CD4-positive, alpha-beta memory T cell (primary cell): ENCODE data around the gene WDR4. TPM values are rescaled to one million over a fixed set of nuclear protein-coding genes. Genes with fewer than 3 reads are reported as not detected.

Experiments
- CTCF ChIA-PET: fragments of 350-600 bp; sonication (Branson Sonifier 250); formaldehyde crosslinking; loops from one replicate; lab custom pipeline; 2021; ENCODE audit warnings: inconsistent platforms; ENCODE audit not compliant: partially characterized antibody; lab: Charles Lee
- POLR2A ChIA-PET: fragments of 350-600 bp; sonication (Branson Sonifier 250); formaldehyde crosslinking; loops from one replicate; lab custom pipeline; 2021; ENCODE audit not compliant: partially characterized antibody; lab: Charles Lee
- DNase-seq, 5 donors: peaks; one replicate each; pipeline versions ENCODE4 v3.0.0 to v3.0.0-alpha.2; 2020 to 2022; ENCODE audit warnings: mixed read lengths in 1 of 5
- H3K27ac ChIP-seq: one replicate; pipeline ENCODE4 v1.7.0; 2013; ENCODE audit warnings: low read depth, low read length
- H3K27me3 ChIP-seq: 2 replicates; pipeline ENCODE4 v1.7.0; 2013; ENCODE audit warnings: mild to moderate bottlenecking, low read length, moderate library complexity; ENCODE audit not compliant: insufficient read depth
- H3K36me3 ChIP-seq: 2 replicates; pipeline ENCODE4 v1.7.0; 2013; ENCODE audit warnings: mild to moderate bottlenecking, low read length, moderate library complexity; ENCODE audit not compliant: insufficient read depth
- H3K4me1 ChIP-seq: 2 replicates; pipeline ENCODE4 v1.7.0; 2013; ENCODE audit warnings: mild to moderate bottlenecking, low read length, moderate library complexity; ENCODE audit not compliant: insufficient read depth
- H3K4me3 ChIP-seq, 2 donors: one replicate each; pipeline ENCODE4 v1.7.0; 2013; ENCODE audit warnings: low read length in 2 of 2, mild to moderate bottlenecking in 1 of 2
- H3K9me3 ChIP-seq, 2 donors: one replicate each; pipeline ENCODE4 v1.7.0; 2013; ENCODE audit warnings: low read length in 2 of 2, control low read depth in 1 of 2; ENCODE audit not compliant: control insufficient read depth in 1 of 2
- H3K27ac Mint-ChIP-seq, 7 donors: one replicate each; pipeline ENCODE4 v1.8.0; 2020 to 2021; ENCODE audit warnings: mixed read lengths in 7 of 7, mild to moderate bottlenecking in 6 of 7, inconsistent platforms in 3 of 7, moderate library complexity in 3 of 7
- H3K27me3 Mint-ChIP-seq, 2 donors: one replicate each; pipeline ENCODE4 v1.8.0; 2020 to 2021; ENCODE audit warnings: mixed read lengths in 2 of 2
- H3K36me3 Mint-ChIP-seq, 2 donors: one replicate each; pipeline ENCODE4 v1.8.0; 2020 to 2021; ENCODE audit warnings: mixed read lengths in 2 of 2, inconsistent platforms in 1 of 2, mild to moderate bottlenecking in 1 of 2
- H3K4me1 Mint-ChIP-seq, 4 donors: one replicate each; pipeline ENCODE4 v1.8.0; 2020 to 2021; ENCODE audit warnings: mixed read lengths in 4 of 4, mild to moderate bottlenecking in 1 of 4
- H3K4me3 Mint-ChIP-seq, 8 donors: one replicate each; pipeline ENCODE4 v1.8.0; 2020 to 2021; ENCODE audit warnings: mixed read lengths in 8 of 8, mild to moderate bottlenecking in 7 of 8, moderate library complexity in 6 of 8, inconsistent platforms in 3 of 8
- H3K9me3 Mint-ChIP-seq, 8 donors: one replicate each; pipeline ENCODE4 v1.8.0; 2020 to 2021; ENCODE audit warnings: mixed read lengths in 8 of 8, mild to moderate bottlenecking in 5 of 8, inconsistent platforms in 3 of 8, moderate library complexity in 1 of 8
- intact Hi-C: fragments of 100-400 bp; cut with micrococcal nuclease; formaldehyde crosslinking; loops from one replicate; pipeline ENCODE4 v1.15.1; 2023
- polyA plus RNA-seq, 2 donors: library from polyadenylated mRNA; unstranded; fragments of 300-500 nt; fragmentation: Illumina TruSeq; gene quantifications; one replicate each; pipeline ENCODE4 v1.2.3, GENCODE V29; 2021
- total RNA-seq, 2 experiments: library from RNA; stranded (reverse); gene quantifications; one replicate each; pipeline ENCODE4 v1.2.3, GENCODE V29; 2021

The WDR4 gene
- total and polyA plus RNA-seq, 4 experiments from 2014 or later = 7.3 to 27.5 (median 17.0) TPM

DNA sequence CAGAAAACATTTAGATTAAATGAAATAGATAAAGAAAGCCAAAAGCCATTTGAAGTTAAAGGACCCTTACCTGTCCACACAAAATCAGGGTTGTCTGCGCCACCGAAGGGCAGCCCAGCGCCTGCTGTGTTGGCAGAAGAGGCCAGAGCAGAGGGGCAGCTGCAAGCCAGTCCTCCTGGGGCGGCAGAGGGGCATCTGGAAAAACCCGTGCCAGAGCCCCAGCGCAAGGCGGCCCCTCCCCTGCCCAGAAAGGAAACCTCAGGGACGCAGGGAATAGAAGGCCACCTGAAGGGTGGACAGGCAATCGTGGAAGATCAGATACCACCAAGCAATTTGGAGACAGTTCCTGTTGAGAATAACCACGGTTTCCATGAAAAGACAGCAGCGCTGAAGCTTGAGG, 24.5 kb upstream of the WDR4 start:
- no peaks in the 10 kb centered on the region for H3K9me3 ChIP-seq
- POLR2A ChIA-PET = interaction anchor here (1.1 kb wide), 1 partner anchor 11 kb away, joined by 3 read pairs; the partner anchor contains the start of gene NDUFV3
- Mint-ChIP-seq H3K36me3 (peaks cover 29 to 57% of the 10 kb centered on the region in 2 donors), H3K27me3 (no peaks in the 10 kb centered on the region), H3K4me1 (peaks cover under 1 to 8% (median 2%) of the 10 kb centered on the region in 4 donors), H3K9me3 (no peaks in the 10 kb centered on the region), H3K27ac (peak overlapping the region in 1 of 7 donors; percentile 50), H3K4me3 (no peak overlapping the region)
- no peak overlapping the region for H3K27ac ChIP-seq
- peaks cover 44% of the 10 kb centered on the region for H3K36me3 ChIP-seq
- no peak overlapping the region for H3K4me3 ChIP-seq
- intact Hi-C loops = no loop called here
- no peaks in the 10 kb centered on the region for H3K4me1 ChIP-seq
- no peaks in the 10 kb centered on the region for H3K27me3 ChIP-seq
- CTCF ChIA-PET = no interaction called here
- DNase-seq = no peak

DNA sequence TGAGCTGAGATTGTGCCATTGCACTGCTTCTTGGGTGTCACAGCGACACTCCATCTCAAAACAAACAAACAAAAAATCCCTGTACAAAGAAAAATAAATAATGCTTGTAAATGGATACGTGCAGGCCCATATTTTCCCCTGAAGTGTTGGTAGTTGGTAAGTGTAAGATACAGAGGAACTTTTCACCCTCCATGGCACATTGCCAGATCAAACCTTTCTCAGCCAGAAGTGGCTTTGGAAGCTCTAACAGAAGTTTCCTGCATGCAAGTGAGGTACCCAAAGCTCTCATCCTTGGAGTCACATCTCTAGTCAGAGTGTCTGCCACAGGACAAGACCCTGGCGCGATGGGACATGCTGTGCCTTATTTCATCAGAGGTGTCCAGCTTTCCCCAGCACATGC, 21.1 kb upstream of the WDR4 start:
- Histone ChIP-seq H3K4me3 (no peak overlapping the region), H3K4me1 (no peaks in the 10 kb centered on the region), H3K36me3 (peaks cover 47% of the 10 kb centered on the region), H3K27me3 (no peaks in the 10 kb centered on the region), H3K9me3 (no peaks in the 10 kb centered on the region), H3K27ac (no peak overlapping the region)
- ChIA-PET CTCF (no interaction called here), POLR2A (no interaction called here)
- Mint-ChIP-seq H3K4me3 (no peak overlapping the region), H3K27ac (peak overlapping the region in 1 of 7 donors; percentile 19), H3K27me3 (no peaks in the 10 kb centered on the region), H3K9me3 (no peaks in the 10 kb centered on the region), H3K36me3 (peaks cover 30 to 56% of the 10 kb centered on the region in 2 donors), H3K4me1 (peaks cover 3 to 24% (median 10%) of the 10 kb centered on the region in 4 donors)
- intact Hi-C loops = no loop called here
- DNase-seq = no peak

DNA sequence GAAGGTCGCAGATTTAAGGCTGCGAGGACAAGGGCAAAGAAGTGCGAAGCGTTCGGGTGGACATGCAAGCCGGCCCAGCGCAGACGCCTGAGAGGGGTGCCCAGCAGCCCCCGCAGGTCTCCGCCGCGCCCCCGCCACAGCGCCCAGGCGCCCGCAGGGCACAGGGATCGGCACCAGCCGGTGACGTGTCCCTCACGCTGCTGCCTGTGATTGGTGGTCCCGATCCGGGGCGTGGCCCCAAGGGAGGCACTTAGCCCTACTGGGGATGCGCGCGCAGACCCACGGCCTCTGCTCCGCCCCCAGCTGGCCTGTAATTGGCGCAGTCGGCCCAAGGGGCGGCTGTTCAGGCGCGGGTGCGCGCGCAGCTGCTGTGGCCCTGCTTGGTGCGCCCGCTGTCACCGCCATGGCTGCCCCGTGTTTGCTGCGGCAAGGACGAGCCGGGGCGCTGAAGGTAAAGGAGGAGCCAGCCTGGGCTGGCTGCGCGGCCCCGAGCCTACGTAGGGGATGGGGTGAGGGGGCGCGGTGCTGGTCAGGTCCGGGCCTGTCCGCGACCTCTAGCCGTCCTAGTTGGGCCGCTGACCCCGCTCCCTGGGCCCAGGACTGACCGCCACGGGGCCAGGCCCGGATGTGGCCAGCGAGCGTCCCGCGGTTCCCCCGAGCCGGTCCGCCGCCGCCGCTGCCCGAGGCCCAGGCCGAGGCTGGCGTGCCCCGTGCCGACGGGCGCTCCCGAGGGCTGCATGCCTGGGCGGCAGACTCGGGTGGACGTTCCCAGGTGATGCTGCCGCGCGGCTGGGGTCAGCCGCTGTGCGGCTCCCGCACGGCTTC, 13.8 kb upstream of the WDR4 start, which contains the start of gene NDUFV3:
TSS of gene NDUFV3 (plus strand) at position 379 of the 825 bp plus-strand sequence. CDS start at position 404, 25 bp downstream.
- Mint-ChIP-seq H3K9me3 (no peaks in the 10 kb centered on the region), H3K4me3 (peak within 1 kb of the TSS; percentile 87 to 94 (median 91)), H3K36me3 (peaks cover 8 to 19% of the 10 kb centered on the region in 2 donors), H3K27ac (peak within 1 kb of the TSS; percentile 90 to 99 (median 97)), H3K4me1 (peaks cover 9 to 26% (median 13%) of the 10 kb centered on the region in 4 donors), H3K27me3 (no peaks in the 10 kb centered on the region)
- Histone ChIP-seq H3K27ac (peak within 1 kb of the TSS; percentile 95), H3K4me3 (peak within 1 kb of the TSS; percentile 69 to 79), H3K36me3 (peaks cover 9% of the 10 kb centered on the region), H3K4me1 (peaks cover 15% of the 10 kb centered on the region), H3K27me3 (no peaks in the 10 kb centered on the region), H3K9me3 (no peaks in the 10 kb centered on the region)
- ChIA-PET POLR2A (interaction anchor here (0.7 to 2.5 kb wide), 13 partner anchors 10 to 1446 kb away, joined by 3 to 54 read pairs (median 4); partner anchors contain the start of genes CFAP410, HSF2BP, PKNOX1 and RRP1B), CTCF (interaction anchor here (1.0 to 1.3 kb wide), 2 partner anchors 8 to 16 kb away, joined by 3 read pairs; no protein-coding TSS in a partner anchor)
- peak; percentile 97 to 100 (median 98) for DNase-seq
- intact Hi-C loops = loop anchor here (1.0 to 10.0 kb wide), 3 partner anchors 14 to 398 kb away; partner anchors contain the start of genes PKNOX1, RSPH1 and WDR4

DNA sequence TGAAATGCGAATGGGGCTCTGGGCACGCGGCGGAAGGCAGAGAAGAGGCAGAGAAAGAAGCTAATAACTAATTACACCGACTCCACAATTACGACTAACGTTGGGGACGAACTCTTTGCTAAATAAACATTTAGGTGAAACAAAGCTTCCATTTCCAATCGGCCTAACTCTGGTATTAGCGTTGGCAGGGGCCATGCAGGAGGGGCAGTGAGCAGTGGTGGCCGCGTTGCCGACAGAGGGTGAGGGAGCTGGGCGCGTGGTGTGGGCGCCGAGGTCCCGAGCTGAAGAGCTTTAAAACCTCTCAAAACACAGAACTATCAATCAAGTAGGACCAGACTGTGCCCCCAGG, 13.2 kb upstream of the WDR4 start:
- Histone ChIP-seq H3K9me3 (no peaks in the 10 kb centered on the region), H3K4me3 (peak overlapping the region in 1 of 2 donors; percentile 69), H3K36me3 (peaks cover 6% of the 10 kb centered on the region), H3K27ac (peak overlapping the region; percentile 95), H3K4me1 (peaks cover 15% of the 10 kb centered on the region), H3K27me3 (no peaks in the 10 kb centered on the region)
- CTCF ChIA-PET = interaction anchor here (1.0 to 1.3 kb wide), 2 partner anchors 8 to 15 kb away, joined by 3 read pairs; no protein-coding TSS in a partner anchor
- no peak for DNase-seq
- intact Hi-C loops = loop anchor here (10.0 kb wide), 1 partner anchor 398 kb away; the partner anchor contains the start of gene RSPH1
- H3K27me3 Mint-ChIP-seq = no peaks in the 10 kb centered on the region
- peak overlapping the region; percentile 90 to 99 (median 97) for H3K27ac Mint-ChIP-seq
- peaks cover 9 to 20% (median 12%) of the 10 kb centered on the region in 4 donors for H3K4me1 Mint-ChIP-seq
- peaks cover 5 to 13% of the 10 kb centered on the region in 2 donors for H3K36me3 Mint-ChIP-seq
- H3K9me3 Mint-ChIP-seq = no peaks in the 10 kb centered on the region
- H3K4me3 Mint-ChIP-seq = peak overlapping the region; percentile 87 to 94 (median 91)
- POLR2A ChIA-PET = interaction anchor here (0.7 to 2.5 kb wide), 11 partner anchors 11 to 1446 kb away, joined by 3 to 54 read pairs (median 4); partner anchors contain the start of genes CFAP410, HSF2BP, PKNOX1 and RRP1B

DNA sequence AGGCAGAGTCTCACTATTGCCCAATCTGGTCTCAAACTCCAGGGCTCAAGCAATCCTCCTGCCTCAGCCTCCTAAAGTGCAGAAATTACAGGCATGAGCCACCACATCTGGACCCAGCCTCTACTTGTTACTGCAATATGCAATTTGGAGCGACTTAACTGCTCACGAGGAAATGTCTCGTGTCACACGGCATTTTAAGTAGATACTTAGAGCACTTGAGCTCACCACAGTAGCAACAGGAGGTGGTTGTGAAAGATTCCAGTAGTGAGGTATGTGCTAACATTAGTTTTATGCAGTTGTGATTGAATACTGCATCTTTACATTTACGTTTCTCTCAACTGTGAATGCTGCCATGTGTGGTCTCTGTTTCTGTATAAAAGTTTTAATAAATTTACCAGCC, 8.0 kb upstream of the WDR4 start:
- CTCF ChIA-PET = no interaction called here

DNA sequence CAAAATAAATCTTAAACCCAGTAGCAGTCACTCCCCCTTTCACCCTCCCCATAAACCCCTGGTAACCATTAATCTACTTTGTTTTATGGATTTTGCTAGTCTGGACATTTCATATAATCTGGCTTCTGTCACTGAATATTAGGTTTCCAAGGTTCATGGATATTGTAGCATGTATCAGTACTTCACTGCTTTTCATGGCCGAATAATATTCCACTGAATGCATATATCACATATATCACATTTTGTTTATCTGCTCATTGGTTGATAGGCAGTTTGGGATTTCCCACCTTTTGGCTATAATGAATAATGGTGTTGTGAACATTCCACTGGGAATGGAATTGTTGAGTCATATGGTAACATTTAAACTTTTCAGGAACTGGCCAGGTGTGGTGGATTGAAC, 4.6 kb upstream of the WDR4 start:
- Histone ChIP-seq H3K9me3 (no peaks in the 10 kb centered on the region), H3K4me1 (peaks cover 9% of the 10 kb centered on the region), H3K4me3 (no peak overlapping the region), H3K27ac (no peak overlapping the region), H3K27me3 (no peaks in the 10 kb centered on the region), H3K36me3 (no peaks in the 10 kb centered on the region)
- DNase-seq = no peak
- POLR2A ChIA-PET = no interaction called here
- no peak overlapping the region for H3K4me3 Mint-ChIP-seq
- peaks cover 0 to 3% of the 10 kb centered on the region in 2 donors for H3K27me3 Mint-ChIP-seq
- no peak overlapping the region for H3K27ac Mint-ChIP-seq
- peaks cover 3 to 7% of the 10 kb centered on the region in 2 donors for H3K36me3 Mint-ChIP-seq
- no peaks in the 10 kb centered on the region for H3K9me3 Mint-ChIP-seq
- H3K4me1 Mint-ChIP-seq = peaks cover 13 to 24% (median 15%) of the 10 kb centered on the region in 4 donors
- intact Hi-C loops = no loop called here
- CTCF ChIA-PET = no interaction called here

More for the DNA sequence above, 8.0 kb upstream of the WDR4 start:
- Mint-ChIP-seq H3K4me1 (peaks cover 1 to 2% (median 2%) of the 10 kb centered on the region in 4 donors), H3K9me3 (no peaks in the 10 kb centered on the region), H3K27me3 (no peaks in the 10 kb centered on the region), H3K27ac (no peak overlapping the region), H3K36me3 (no peaks in the 10 kb centered on the region), H3K4me3 (no peak overlapping the region)
- no peaks in the 10 kb centered on the region for H3K27me3 ChIP-seq
- no peaks in the 10 kb centered on the region for H3K9me3 ChIP-seq
- no peak overlapping the region for H3K27ac ChIP-seq
- intact Hi-C loops = no loop called here
- H3K4me1 ChIP-seq = peaks cover 2% of the 10 kb centered on the region
- no peak for DNase-seq
- POLR2A ChIA-PET = interaction anchor here (1.2 kb wide), 1 partner anchor 8 kb away, joined by 3 read pairs; no protein-coding TSS in a partner anchor
- H3K36me3 ChIP-seq = no peaks in the 10 kb centered on the region
- H3K4me3 ChIP-seq = no peak overlapping the region

DNA sequence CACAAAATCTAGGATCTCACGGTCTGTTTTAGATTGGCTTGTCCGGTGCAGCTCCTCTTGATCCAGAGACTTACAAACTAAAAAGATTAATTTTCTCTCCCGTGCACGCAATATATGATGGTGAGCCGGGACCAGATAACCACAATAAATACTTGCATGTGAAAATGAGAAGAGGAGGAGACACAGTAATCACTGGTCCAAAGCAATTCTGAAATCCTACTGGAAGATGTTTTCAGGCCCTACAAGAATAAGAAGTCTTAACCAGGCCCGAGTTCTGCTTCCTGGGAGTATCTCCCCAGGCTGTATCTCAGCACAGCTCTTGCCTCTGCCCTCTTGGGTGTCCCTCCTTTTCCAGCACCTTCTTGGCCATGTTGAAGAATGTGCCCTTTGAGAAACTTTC, 1.0 kb upstream of the WDR4 start:
- peaks cover 7 to 24% of the 10 kb centered on the region in 2 donors for H3K36me3 Mint-ChIP-seq
- peak overlapping the region in 1 of 2 donors; percentile 98 for H3K4me3 ChIP-seq
- no peaks in the 10 kb centered on the region for H3K9me3 ChIP-seq
- H3K27ac Mint-ChIP-seq = peak overlapping the region; percentile 98 to 100 (median 99)
- H3K4me3 Mint-ChIP-seq = peak overlapping the region; percentile 96 to 98 (median 97)
- POLR2A ChIA-PET = interaction anchor here (1.0 to 4.4 kb wide), 2 partner anchors 10 to 13 kb away, joined by 3 to 54 read pairs; partner anchors contain the start of gene NDUFV3
- no peaks in the 10 kb centered on the region for H3K27me3 ChIP-seq
- H3K4me1 ChIP-seq = peaks cover 23% of the 10 kb centered on the region
- CTCF ChIA-PET = no interaction called here
- DNase-seq = no peak
- intact Hi-C loops = no loop called here
- peaks cover 0 to 3% of the 10 kb centered on the region in 2 donors for H3K27me3 Mint-ChIP-seq
- no peaks in the 10 kb centered on the region for H3K36me3 ChIP-seq
- no peaks in the 10 kb centered on the region for H3K9me3 Mint-ChIP-seq
- H3K4me1 Mint-ChIP-seq = peaks cover 19 to 41% (median 24%) of the 10 kb centered on the region in 4 donors
- peak overlapping the region; percentile 92 for H3K27ac ChIP-seq
